B cell (primary cell): ENCODE data around the gene PIGM. TPM values are rescaled to one million over a fixed set of nuclear protein-coding genes. Genes with fewer than 3 reads are reported as not detected.

Experiments used
- ATAC-seq: fragments of 200-7000 bp; cut with Tn5 transposase; one replicate; pipeline ENCODE4 v1.10.0; 2021; ENCODE audit warnings: low read depth, mild to moderate bottlenecking, moderate number of reproducible peaks, moderate library complexity
- CTCF ChIA-PET: fragments of 350-600 bp; sonication (Branson Sonifier 250); formaldehyde crosslinking; loops from one replicate; lab custom pipeline; 2021; ENCODE audit warnings: antibody characterized with exemption, inconsistent platforms; lab: Charles Lee
- POLR2A ChIA-PET: fragments of 350-600 bp; sonication (Branson Sonifier 250); formaldehyde crosslinking; loops from one replicate; lab custom pipeline; 2021; ENCODE audit warnings: antibody characterized with exemption; lab: Charles Lee
- DNase-seq: peaks from one replicate; pipeline ENCODE4 v3.0.0; 2013
- H2AFZ ChIP-seq: 2 replicates; pipeline ENCODE4 v1.6.1; 2012; ENCODE audit warnings: mild to moderate bottlenecking, low read depth, low read length; ENCODE audit not compliant: insufficient read depth, poor library complexity, severe bottlenecking
- H3K27ac ChIP-seq, 2 donors: 1 replicate in 1 of 2; 2 replicates in 1 of 2; pipeline ENCODE4 v1.5.1; 2012 to 2013; ENCODE audit warnings: low read length in 2 of 2, mild to moderate bottlenecking in 2 of 2, moderate library complexity in 1 of 2
- H3K27me3 ChIP-seq, 4 experiments: fragments of 200-600 bp in 1 of 4; sonication (generic) in 1 of 4; replicated peaks in 1 of 4; 1 replicate in 2 of 4; 2 replicates in 2 of 4; pipeline versions ENCODE4 v1.6.1 to v1.7.0; 2013 to 2016; ENCODE audit warnings: low read length in 3 of 4, mild to moderate bottlenecking in 2 of 4, mixed read lengths in 1 of 4, moderate library complexity in 1 of 4; ENCODE audit not compliant: insufficient read depth in 4 of 4, control insufficient read depth in 3 of 4; ENCODE audit errors: control extremely low read depth in 1 of 4
- H3K36me3 ChIP-seq, 2 experiments: replicated peaks in 1 of 2; 1 replicate in 1 of 2; 2 replicates in 1 of 2; pipeline versions ENCODE4 v1.6.1 to v1.7.1; 2013; ENCODE audit warnings: low read length in 1 of 2; ENCODE audit not compliant: insufficient read depth in 2 of 2, control insufficient read depth in 1 of 2; ENCODE audit errors: control extremely low read depth in 1 of 2, extremely low read depth in 1 of 2
- H3K4me1 ChIP-seq, 2 donors: fragments of 200-600 bp in 1 of 2; sonication (generic) in 1 of 2; 1 replicate in 1 of 2; 2 replicates in 1 of 2; pipeline versions ENCODE4 v1.5.1 to v1.6.1; 2013 to 2017; ENCODE audit warnings: low read length in 2 of 2; ENCODE audit not compliant: control insufficient read depth in 2 of 2, insufficient read depth in 2 of 2
- H3K4me2 ChIP-seq: replicated peaks from 2 replicates; pipeline ENCODE3; 2012; ENCODE audit warnings: mild to moderate bottlenecking, low read depth, low read length; ENCODE audit not compliant: poor library complexity, severe bottlenecking
- H3K4me3 ChIP-seq, 5 experiments: fragments of 200-600 bp in 1 of 5; sonication (generic) in 1 of 5; 1 replicate in 3 of 5; 2 replicates in 2 of 5; pipeline versions ENCODE4 v1.5.1 to v1.7.0; 2011 to 2016; ENCODE audit warnings: low read length in 4 of 5, mild to moderate bottlenecking in 4 of 5, low read depth in 2 of 5, control low read depth in 1 of 5, moderate library complexity in 1 of 5; ENCODE audit not compliant: insufficient read depth in 1 of 5; ENCODE audit errors: control extremely low read depth in 1 of 5, extremely low read depth in 1 of 5
- H3K79me2 ChIP-seq: fragments of 200-600 bp; sonication (generic); one replicate; pipeline ENCODE4 v1.6.0; 2016; ENCODE audit warnings: low read length; ENCODE audit not compliant: control insufficient read depth, insufficient read depth
- H3K9ac ChIP-seq: fragments of 200-600 bp; sonication (generic); 2 replicates; pipeline ENCODE4 v1.6.1; 2017; ENCODE audit warnings: mild to moderate bottlenecking, low read length, moderate library complexity
- H3K9me3 ChIP-seq, 3 donors: one replicate each; pipeline versions ENCODE4 v1.6.1 to v1.7.1; 2013; ENCODE audit warnings: low read length in 2 of 3; ENCODE audit not compliant: control insufficient read depth in 2 of 3, insufficient read depth in 1 of 3; ENCODE audit errors: control extremely low read depth in 1 of 3
- H4K20me1 ChIP-seq: 2 replicates; pipeline ENCODE4 v1.6.0; 2012; ENCODE audit warnings: mild to moderate bottlenecking, low read length; ENCODE audit not compliant: insufficient read depth, control insufficient read depth, poor library complexity, severe bottlenecking
- H3K27ac Mint-ChIP-seq: one replicate; pipeline ENCODE4 v1.8.0; 2021; ENCODE audit warnings: mixed read lengths
- H3K27me3 Mint-ChIP-seq: one replicate; pipeline ENCODE4 v1.8.0; 2021; ENCODE audit warnings: mixed read lengths
- H3K4me1 Mint-ChIP-seq: one replicate; pipeline ENCODE4 v1.8.0; 2021; ENCODE audit warnings: mixed read lengths
- H3K4me3 Mint-ChIP-seq: one replicate; pipeline ENCODE4 v1.8.0; 2021; ENCODE audit warnings: mixed read lengths
- H3K9me3 Mint-ChIP-seq: one replicate; pipeline ENCODE4 v1.8.0; 2022; ENCODE audit warnings: mixed read lengths; ENCODE audit not compliant: insufficient read depth
- EZH2 ChIP-seq: IDR thresholded peaks from 2 replicates; pipeline ENCODE4 v1.6.1; 2012; ENCODE audit warnings: borderline replicate concordance, low read depth, mild to moderate bottlenecking, moderate library complexity, low read length; ENCODE audit not compliant: insufficient read depth, poor library complexity, severe bottlenecking
- WGBS: methylation state at CpG from one replicate; pipeline ENCODE4 v1.1.5; 2013; ENCODE audit warnings: missing lambda C conversion rate; ENCODE audit not compliant: insufficient coverage; 5-methylcytosine and 5-hydroxymethylcytosine counted together
- intact Hi-C: fragments of 100-400 bp; cut with micrococcal nuclease; formaldehyde crosslinking; loops from one replicate; pipeline ENCODE4 v1.10.0; 2022
- polyA minus RNA-seq: library from RNA; depleted of rRNA, polyadenylated mRNA; stranded (reverse); fragments of >200 nt; gene quantifications from 2 replicates; pipeline ENCODE4 v1.2.3, GENCODE V29; 2012
- polyA plus RNA-seq: library from polyadenylated mRNA; depleted of rRNA; stranded (reverse); fragments of >200 nt; gene quantifications from 2 replicates; pipeline ENCODE4 v1.2.3, GENCODE V29; 2012
- total RNA-seq, 2 donors: library from RNA; stranded (reverse); fragments of 120-200 nt in 1 of 2; gene quantifications; 1 replicate in 1 of 2; 2 replicates in 1 of 2; pipeline versions ENCODE4 v1.2.3 to v1.2.4, GENCODE V29; 2013 to 2022
- TF ChIP-seq, protein P1 (sequence below): fragments of 200-600 bp; IDR thresholded peaks from one replicate; pipeline ENCODE4 v1.8.0; 2022; ENCODE audit warnings: antibody characterized with exemption, mild to moderate bottlenecking

The PIGM gene
- total RNA-seq (6.0 and 7.4 TPM in 2 replicates), polyA plus RNA-seq (1.4 TPM in 2 replicates), polyA minus RNA-seq (1.4 and 2.6 TPM in 2 replicates)
- 2.6 TPM for total RNA-seq (2013)

DNA sequence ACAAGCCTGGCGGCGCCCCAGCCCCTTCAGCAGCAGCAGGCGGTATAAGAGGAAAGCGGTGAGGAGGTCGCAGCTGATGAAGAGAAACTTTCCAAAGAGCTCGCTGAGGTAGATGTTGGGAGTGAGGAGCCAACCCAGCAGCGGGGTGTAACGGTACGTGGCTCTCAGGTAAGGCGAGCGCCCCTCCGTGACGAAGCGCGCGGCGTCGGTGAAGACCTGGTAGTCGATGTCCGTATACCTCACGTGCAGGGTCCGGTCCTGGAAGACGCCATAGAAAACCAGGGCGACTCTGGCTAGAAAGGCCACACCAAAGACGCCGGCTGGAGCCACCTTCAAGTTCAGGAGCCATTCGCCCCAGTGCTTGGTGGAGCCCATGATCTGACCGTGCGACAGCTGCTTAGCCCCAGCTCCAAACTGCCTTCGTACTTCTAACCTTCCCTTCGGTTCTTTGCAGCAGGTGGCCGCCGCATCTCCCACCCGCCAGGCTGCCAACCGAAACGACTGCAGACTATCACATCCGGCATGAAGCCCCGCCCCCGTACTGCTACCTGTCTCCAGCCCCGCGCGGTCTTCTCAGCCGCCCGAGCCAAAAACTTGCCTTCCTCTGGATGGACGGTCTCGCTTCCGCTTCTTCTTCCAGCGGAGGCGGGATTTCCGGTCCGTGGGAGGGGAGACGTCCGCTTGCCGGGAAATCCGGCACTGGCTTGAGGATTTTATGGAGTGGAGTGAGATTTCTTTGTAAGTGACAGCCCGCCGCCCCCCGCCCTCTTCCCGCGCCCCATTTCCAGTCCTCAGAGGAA lies at the start of gene PIGM:
PIGM (minus strand) TSS at position 626 of the 800 bp plus-strand sequence; CDS start at position 375, 251 bp downstream.
- Histone ChIP-seq H3K9ac (peak within 1 kb of the TSS; percentile 71), H2AFZ (peak within 1 kb of the TSS; percentile 91), H3K79me2 (no peaks in the 10 kb centered on the region), H3K4me3 (peak within 1 kb of the TSS; percentile 51 to 78 (median 74)), H3K4me2 (peak within 1 kb of the TSS; percentile 85), H3K4me1 (peaks cover 19 to 20% of the 10 kb centered on the region in 2 donors), H3K27me3 (no peaks in the 10 kb centered on the region), H3K36me3 (no peaks in the 10 kb centered on the region), H4K20me1 (no peaks in the 10 kb centered on the region), H3K27ac (peak within 1 kb of the TSS in 1 of 2 donors; percentile 57), H3K9me3 (no peaks in the 10 kb centered on the region)
- ChIA-PET CTCF (interaction anchor here (0.9 to 4.9 kb wide), 11 partner anchors 8 to 251 kb away, joined by 3 to 26 read pairs (median 5); partner anchors contain the start of gene DUSP23), POLR2A (no interaction called here)
- intact Hi-C loops = loop anchor here (1.0 to 2.0 kb wide), 4 partner anchors 15 to 251 kb away; partner anchors contain the start of genes DUSP23 and IGSF8
- Mint-ChIP-seq H3K4me1 (peaks cover 27% of the 10 kb centered on the region), H3K27me3 (no peaks in the 10 kb centered on the region), H3K27ac (peak within 1 kb of the TSS; percentile 88), H3K4me3 (peak within 1 kb of the TSS; percentile 99), H3K9me3 (no peaks in the 10 kb centered on the region)
- peak; percentile 90 for DNase-seq
- under 1% methylated on average over 52 of the region's 60 CpGs for WGBS
- peak; percentile 96 for ATAC-seq
- no peak for TF ChIP-seq EZH2
- TF ChIP-seq, protein P1, sequence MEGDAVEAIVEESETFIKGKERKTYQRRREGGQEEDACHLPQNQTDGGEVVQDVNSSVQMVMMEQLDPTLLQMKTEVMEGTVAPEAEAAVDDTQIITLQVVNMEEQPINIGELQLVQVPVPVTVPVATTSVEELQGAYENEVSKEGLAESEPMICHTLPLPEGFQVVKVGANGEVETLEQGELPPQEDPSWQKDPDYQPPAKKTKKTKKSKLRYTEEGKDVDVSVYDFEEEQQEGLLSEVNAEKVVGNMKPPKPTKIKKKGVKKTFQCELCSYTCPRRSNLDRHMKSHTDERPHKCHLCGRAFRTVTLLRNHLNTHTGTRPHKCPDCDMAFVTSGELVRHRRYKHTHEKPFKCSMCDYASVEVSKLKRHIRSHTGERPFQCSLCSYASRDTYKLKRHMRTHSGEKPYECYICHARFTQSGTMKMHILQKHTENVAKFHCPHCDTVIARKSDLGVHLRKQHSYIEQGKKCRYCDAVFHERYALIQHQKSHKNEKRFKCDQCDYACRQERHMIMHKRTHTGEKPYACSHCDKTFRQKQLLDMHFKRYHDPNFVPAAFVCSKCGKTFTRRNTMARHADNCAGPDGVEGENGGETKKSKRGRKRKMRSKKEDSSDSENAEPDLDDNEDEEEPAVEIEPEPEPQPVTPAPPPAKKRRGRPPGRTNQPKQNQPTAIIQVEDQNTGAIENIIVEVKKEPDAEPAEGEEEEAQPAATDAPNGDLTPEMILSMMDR = no peak
